IMR-90 (cell line): ENCODE data around the gene TCFL5. TPM values are rescaled to one million over a fixed set of nuclear protein-coding genes. Genes with fewer than 3 reads are reported as not detected.

ENCODE experiments used
- ATAC-seq: fragments of 200-7000 bp; cut with Tn5 transposase; 2 replicates; pipeline ENCODE4 v1.9.1; 2020; ENCODE audit warnings: low read depth, mild to moderate bottlenecking, moderate library complexity
- BruUV-seq: library from RNA; stranded (reverse); fragments of 400-500 nt; replicated peaks from 2 replicates; lab custom pipeline; 2021; lab: Mats Ljungman, UMichigan
- CTCF ChIA-PET: fragments of 300-600 bp; formaldehyde crosslinking; extraction: SDS; loops from one replicate; lab custom pipeline; 2021; ENCODE audit warnings: antibody characterized with exemption; lab: Yijun Ruan, JAX
- POLR2A ChIA-PET: fragments of 300-600 bp; sonication (Branson Sonifier 250); formaldehyde crosslinking; loops from one replicate; lab custom pipeline; 2022; ENCODE audit warnings: antibody characterized with exemption; ENCODE audit not compliant: unreplicated experiment; lab: Charles Lee
- DNase-seq: peaks from one replicate; pipeline ENCODE4 v3.0.0; 2013
- H2AFZ ChIP-seq: replicated peaks from 2 replicates; pipeline ENCODE3; 2013; ENCODE audit warnings: low read length, mild to moderate bottlenecking; ENCODE audit not compliant: poor library complexity
- H2AK5ac ChIP-seq: 2 replicates; pipeline ENCODE4 v1.6.1; 2013; ENCODE audit warnings: low read depth, low read length, inconsistent platforms
- H2AK9ac ChIP-seq: replicated peaks from 2 replicates; pipeline ENCODE3; 2013; ENCODE audit warnings: mild to moderate bottlenecking, low read depth, low read length, moderate library complexity; ENCODE audit not compliant: poor library complexity
- H2BK120ac ChIP-seq: 2 replicates; pipeline ENCODE4 v1.6.1; 2013; ENCODE audit warnings: low read depth, low read length, inconsistent platforms
- H2BK15ac ChIP-seq: 3 replicates; pipeline ENCODE4 v1.6.1; 2013; ENCODE audit warnings: low read depth, low read length, inconsistent platforms
- H2BK20ac ChIP-seq: 2 replicates; pipeline ENCODE4 v1.6.1; 2013; ENCODE audit warnings: low read depth, mild to moderate bottlenecking, inconsistent platforms, low read length, moderate library complexity
- H2BK5ac ChIP-seq: 2 replicates; pipeline ENCODE4 v1.6.1; 2013; ENCODE audit warnings: mild to moderate bottlenecking, low read depth, low read length, inconsistent platforms; ENCODE audit not compliant: poor library complexity, severe bottlenecking
- H3K14ac ChIP-seq: replicated peaks from 2 replicates; pipeline ENCODE4 v1.6.1; 2013; ENCODE audit warnings: low read depth, low read length, inconsistent platforms
- H3K18ac ChIP-seq: 2 replicates; pipeline ENCODE4 v1.6.1; 2013; ENCODE audit warnings: low read depth, low read length, control low read depth
- H3K23ac ChIP-seq: 2 replicates; pipeline ENCODE4 v1.6.1; 2013; ENCODE audit warnings: low read depth, low read length, inconsistent platforms
- H3K27ac ChIP-seq: 2 replicates; pipeline ENCODE4 v1.5.1; 2013; ENCODE audit warnings: mild to moderate bottlenecking, control low read depth, low read length; ENCODE audit not compliant: insufficient read depth
- H3K27me3 ChIP-seq: 2 replicates; pipeline ENCODE4 v1.6.1; 2013; ENCODE audit warnings: low read length; ENCODE audit not compliant: control insufficient read depth, insufficient read depth
- H3K36me3 ChIP-seq: 2 replicates; pipeline ENCODE4 v1.6.1; 2013; ENCODE audit warnings: low read length, mixed read lengths; ENCODE audit not compliant: control insufficient read depth, insufficient read depth
- H3K4ac ChIP-seq: 2 replicates; pipeline ENCODE4 v1.6.1; 2013; ENCODE audit warnings: low read depth, low read length, inconsistent platforms
- H3K4me1 ChIP-seq: 2 replicates; pipeline ENCODE4 v1.6.1; 2013; ENCODE audit warnings: low read length, mixed read lengths; ENCODE audit not compliant: control insufficient read depth, insufficient read depth
- H3K4me2 ChIP-seq: 2 replicates; pipeline ENCODE4 v1.6.1; 2013; ENCODE audit warnings: low read depth, mild to moderate bottlenecking, control low read depth, low read length, moderate library complexity
- H3K4me3 ChIP-seq: 2 replicates; pipeline ENCODE4 v1.5.1; 2013; ENCODE audit warnings: low read depth, mild to moderate bottlenecking, control low read depth, low read length, moderate library complexity; ENCODE audit not compliant: insufficient read depth
- H3K56ac ChIP-seq: 2 replicates; pipeline ENCODE4 v1.6.1; 2013; ENCODE audit warnings: low read length, inconsistent platforms; ENCODE audit not compliant: insufficient read depth; ENCODE audit errors: extremely low read depth
- H3K79me1 ChIP-seq, 2 experiments: 2 replicates each; pipeline ENCODE4 v1.6.1; 2013; ENCODE audit warnings: low read length in 2 of 2, inconsistent platforms in 1 of 2, low read depth in 1 of 2
- H3K9ac ChIP-seq: 2 replicates; pipeline ENCODE4 v1.6.1; 2013; ENCODE audit warnings: low read depth, low read length, control low read depth
- H3K9me1 ChIP-seq: 2 replicates; pipeline ENCODE4 v1.6.1; 2013; ENCODE audit warnings: low read length, inconsistent platforms; ENCODE audit not compliant: insufficient read depth
- H3K9me3 ChIP-seq: 2 replicates; pipeline ENCODE4 v1.6.1; 2013; ENCODE audit warnings: low read length; ENCODE audit not compliant: control insufficient read depth, insufficient read depth
- H4K20me1 ChIP-seq: 2 replicates; pipeline ENCODE4 v1.6.1; 2013; ENCODE audit warnings: low read length, inconsistent platforms; ENCODE audit not compliant: insufficient read depth
- H4K5ac ChIP-seq: 2 replicates; pipeline ENCODE4 v1.6.1; 2013; ENCODE audit warnings: mild to moderate bottlenecking, low read depth, low read length, control low read depth
- H4K8ac ChIP-seq, 2 experiments: 2 replicates each; pipeline ENCODE4 v1.6.1; 2013; ENCODE audit warnings: low read depth in 2 of 2, low read length in 2 of 2, control low read depth in 1 of 2, inconsistent platforms in 1 of 2
- H4K91ac ChIP-seq: 2 replicates; pipeline ENCODE4 v1.6.1; 2013; ENCODE audit warnings: low read depth, low read length, inconsistent platforms; ENCODE audit not compliant: insufficient read depth
- CEBPB ChIP-seq: IDR thresholded peaks from 2 replicates; pipeline ENCODE4 v1.6.1; 2012; ENCODE audit warnings: low read depth, low read length, improper control_type of control experiment
- FOS ChIP-seq: fragments of 150-350 bp; IDR thresholded peaks from 2 replicates; pipeline ENCODE4 v1.6.1; 2016; ENCODE audit warnings: low read depth, low read length
- MAFK ChIP-seq: IDR thresholded peaks from 2 replicates; pipeline ENCODE4 v1.6.1; 2012; ENCODE audit warnings: low read depth, low read length, improper control_type of control experiment
- POLR2A ChIP-seq: IDR thresholded peaks from 2 replicates; pipeline ENCODE4 v1.6.1; 2012; ENCODE audit warnings: mild to moderate bottlenecking, low read depth, low read length
- RAD21 ChIP-seq: IDR thresholded peaks from 2 replicates; pipeline ENCODE4 v1.6.1; 2012; ENCODE audit warnings: low read length, improper control_type of control experiment
- WGBS, 2 experiments: methylation state at CpG; one replicate each; pipeline versions ENCODE4 v1.1.5 to v1.1.7; 2013; ENCODE audit warnings: missing lambda C conversion rate in 2 of 2; ENCODE audit not compliant: insufficient read length in 1 of 2; ENCODE audit errors: extremely low coverage in 2 of 2; 5-methylcytosine and 5-hydroxymethylcytosine counted together
- dilution Hi-C: fragments of 300-500 bp; cut with HindIII; formaldehyde crosslinking; loops from one replicate; pipeline ENCODE4 v1.14.3; 2018; ENCODE audit warnings: low sequenced_read_pairs; ENCODE audit not compliant: unreplicated experiment
- in situ Hi-C: fragments of 300-500 bp; cut with MboI; formaldehyde crosslinking; loops from 3 replicates; pipeline ENCODE4 v1.14.3; 2019; ENCODE audit warnings: low sequenced_read_pairs, inconsistent platforms, mixed read lengths
- intact Hi-C: fragments of 100-400 bp; cut with micrococcal nuclease; formaldehyde crosslinking; loops from 2 replicates; pipeline ENCODE4 v1.10.0; 2022
- polyA plus RNA-seq, 3 experiments: library from polyadenylated mRNA; depleted of rRNA; stranded (reverse); fragments of >200 nt; gene quantifications; 2 replicates each; pipeline ENCODE4 v1.2.3, GENCODE V29; 2012; ENCODE audit warnings: low replicate concordance in 1 of 3
- total RNA-seq: library from RNA; depleted of rRNA; stranded (reverse); fragments of >200 nt; gene quantifications from 2 replicates; pipeline ENCODE4 v1.2.3, GENCODE V29; 2012

The TCFL5 gene
- total and polyA plus RNA-seq, 2 of the 4 experiments (the other 2 are of a cell fraction): 6.0 to 8.2 TPM

- Histone ChIP-seq H3K14ac (no peak overlapping the region), H4K8ac (no peak overlapping the region), H2BK15ac (no peak overlapping the region), H2AK5ac (peak overlapping the region; percentile 8; the same call in 1 of the 2 replicates), H3K9me3 (no peaks in the 10 kb centered on the region), H2BK20ac (no peak overlapping the region), H2BK120ac (no peak overlapping the region), H3K9ac (no peak overlapping the region), H3K18ac (no peak overlapping the region), H4K91ac (no peak overlapping the region), H3K4ac (no peak overlapping the region), H3K4me3 (no peak overlapping the region), H3K27ac (no peak overlapping the region), H4K20me1 (no peaks in the 10 kb centered on the region), H3K9me1 (no peaks in the 10 kb centered on the region), H4K5ac (no peak overlapping the region), H2BK5ac (no peak overlapping the region), H2AFZ (no peak overlapping the region), H2AK9ac (no peak overlapping the region), H3K27me3 (no peaks in the 10 kb centered on the region), H3K56ac (no peak overlapping the region), H3K4me2 (no peak overlapping the region), H3K4me1 (peaks cover under 1% of the 10 kb centered on the region; the same call in 1 of the 2 replicates), H3K23ac (no peak overlapping the region), H3K36me3 (no peaks in the 10 kb centered on the region), H3K79me1 (no peaks in the 10 kb centered on the region)
- dilution Hi-C loops: no loop called here
- WGBS, 2 experiments: 84% methylated on average over 5 of the region's 36 CpGs; no CpG with 5 or more reads in 1 of the 2 experiments
- in situ Hi-C loops: no loop called here
- no peak for TF ChIP-seq MAFK
- no peak for TF ChIP-seq FOS
- no peak for TF ChIP-seq POLR2A
- TF ChIP-seq RAD21: no peak
- no peak for TF ChIP-seq CEBPB
- ChIA-PET POLR2A (no interaction called here), CTCF (no interaction called here)
- DNase-seq (no peak), ATAC-seq (peak; percentile 45)
- no TSS peak for BruUV-seq
- intact Hi-C loops: no loop called here
Measured at GRCh38 chr20:62824476-62825332, 36.9 kb downstream of the TCFL5 start.
